Ishikawa (cell line): Measurements from ENCODE around the gene ADAMTS13.

Experiments
- MAX ChIP-seq: IDR thresholded peaks from 2 replicates; pipeline ENCODE4 v1.6.1; 2012
- REST ChIP-seq: IDR thresholded peaks from 2 replicates; pipeline ENCODE4 v1.6.1; 2012; ENCODE audit warnings: low read depth, mild to moderate bottlenecking
- TAF1 ChIP-seq: IDR thresholded peaks from 2 replicates; pipeline ENCODE4 v1.6.1; 2012; ENCODE audit warnings: low read depth, mild to moderate bottlenecking

- TF ChIP-seq REST = no peak
- TF ChIP-seq MAX = no peak
- no peak for TF ChIP-seq TAF1
These were observed 56.1 kb downstream of the ADAMTS13 start for GRCh38 chr9:133477992-133478850.
